ENCODE results near the gene MEF2A.

MEF2A gene

GRCh38 chr15:99674279-99674678 lies 108.5 kb downstream of the MEF2A start:
- TF ChIP-seq TAF1 (IDR thresholded peaks at IDR 0.05; ENCODE audit: low read depth, low read length) (no peak), SPI1 (IDR thresholded peaks at IDR 0.05; ENCODE audit: low read depth, low read length) (no peak), POLR2A (IDR thresholded peaks at IDR 0.05; ENCODE audit: low read depth, low read length) (no peak), POU2F2 (IDR thresholded peaks at IDR 0.05; ENCODE audit: low read depth, low read length) (no peak), POLR2AphosphoS5 (IDR thresholded peaks at IDR 0.05; ENCODE audit: low read depth, low read length) (no peak)
- no peak for FAIRE-seq
- DNase-seq (ENCODE audit: insufficient read length, low spot score): no peak

GRCh38 chr15:99677540-99678134 lies 111.9 kb downstream of the MEF2A start:
- FAIRE-seq (no peak), DNase-seq (ENCODE audit: insufficient read length, low spot score) (no peak)
- TF ChIP-seq SPI1 (IDR thresholded peaks at IDR 0.05; ENCODE audit: low read depth, low read length): no peak
- no peak for TF ChIP-seq PAX5 (IDR thresholded peaks at IDR 0.05; ENCODE audit: insufficient read depth, low read length, severe bottlenecking)
- no peak for TF ChIP-seq POLR2A (IDR thresholded peaks at IDR 0.05; ENCODE audit: low read depth, low read length)
- no peak for TF ChIP-seq POU2F2 (IDR thresholded peaks at IDR 0.05; ENCODE audit: low read depth, low read length)
- TF ChIP-seq POLR2AphosphoS5 (IDR thresholded peaks at IDR 0.05; ENCODE audit: low read depth, low read length): no peak
- no peak for TF ChIP-seq TAF1 (IDR thresholded peaks at IDR 0.05; ENCODE audit: low read depth, low read length)

- DNase-seq (ENCODE audit: insufficient read length, low spot score): no peak
- no peak for FAIRE-seq
- TF ChIP-seq SPI1 (IDR thresholded peaks at IDR 0.05; ENCODE audit: low read depth, low read length) (no peak), POLR2AphosphoS5 (IDR thresholded peaks at IDR 0.05; ENCODE audit: low read depth, low read length) (no peak), TAF1 (IDR thresholded peaks at IDR 0.05; ENCODE audit: low read depth, low read length) (no peak)
These were observed 114.5 kb downstream of the MEF2A start for GRCh38 chr15:99680276-99680675.

DNA sequence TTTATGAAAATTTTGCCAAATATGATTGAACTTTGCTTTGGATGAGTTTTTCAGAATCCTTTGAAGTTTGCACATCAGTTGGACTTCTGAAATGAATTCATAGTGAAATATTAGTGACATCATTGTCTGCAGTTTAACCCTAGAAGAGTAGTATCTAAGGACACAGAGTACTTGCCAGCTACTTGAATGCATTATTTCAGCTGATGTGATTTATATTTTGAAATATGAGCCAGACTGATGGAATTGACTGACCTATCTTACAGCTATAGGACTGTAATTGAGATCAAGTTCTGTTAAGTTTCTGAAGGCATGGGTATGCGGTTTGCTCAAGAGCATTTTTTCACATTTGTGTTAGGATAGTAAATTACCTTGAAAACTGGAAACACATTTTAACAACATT lies 116.2 kb downstream of the MEF2A start:
- DNase-seq (ENCODE audit: insufficient read length, low spot score): no peak
- no peak for TF ChIP-seq POLR2A (IDR thresholded peaks at IDR 0.05; ENCODE audit: low read depth, low read length)
- TF ChIP-seq POLR2AphosphoS5 (IDR thresholded peaks at IDR 0.05; ENCODE audit: low read depth, low read length): no peak
- no peak for TF ChIP-seq POU2F2 (IDR thresholded peaks at IDR 0.05; ENCODE audit: low read depth, low read length)
- no peak for TF ChIP-seq SPI1 (IDR thresholded peaks at IDR 0.05; ENCODE audit: low read depth, low read length)
- no peak for TF ChIP-seq PAX5 (IDR thresholded peaks at IDR 0.05; ENCODE audit: insufficient read depth, low read length, severe bottlenecking)
- no peak for TF ChIP-seq TAF1 (IDR thresholded peaks at IDR 0.05; ENCODE audit: low read depth, low read length)
- FAIRE-seq: no peak

GRCh38 chr15:99682455-99682854 lies 116.7 kb downstream of the MEF2A start:
- DNase-seq (ENCODE audit: insufficient read length, low spot score) (no peak), FAIRE-seq (no peak)
- no peak for TF ChIP-seq POLR2A (IDR thresholded peaks at IDR 0.05; ENCODE audit: low read depth, low read length)
- no peak for TF ChIP-seq POU2F2 (IDR thresholded peaks at IDR 0.05; ENCODE audit: low read depth, low read length)
- TF ChIP-seq SPI1 (IDR thresholded peaks at IDR 0.05; ENCODE audit: low read depth, low read length): no peak
- TF ChIP-seq PAX5 (IDR thresholded peaks at IDR 0.05; ENCODE audit: insufficient read depth, low read length, severe bottlenecking): no peak
- TF ChIP-seq TAF1 (IDR thresholded peaks at IDR 0.05; ENCODE audit: low read depth, low read length): no peak

DNA sequence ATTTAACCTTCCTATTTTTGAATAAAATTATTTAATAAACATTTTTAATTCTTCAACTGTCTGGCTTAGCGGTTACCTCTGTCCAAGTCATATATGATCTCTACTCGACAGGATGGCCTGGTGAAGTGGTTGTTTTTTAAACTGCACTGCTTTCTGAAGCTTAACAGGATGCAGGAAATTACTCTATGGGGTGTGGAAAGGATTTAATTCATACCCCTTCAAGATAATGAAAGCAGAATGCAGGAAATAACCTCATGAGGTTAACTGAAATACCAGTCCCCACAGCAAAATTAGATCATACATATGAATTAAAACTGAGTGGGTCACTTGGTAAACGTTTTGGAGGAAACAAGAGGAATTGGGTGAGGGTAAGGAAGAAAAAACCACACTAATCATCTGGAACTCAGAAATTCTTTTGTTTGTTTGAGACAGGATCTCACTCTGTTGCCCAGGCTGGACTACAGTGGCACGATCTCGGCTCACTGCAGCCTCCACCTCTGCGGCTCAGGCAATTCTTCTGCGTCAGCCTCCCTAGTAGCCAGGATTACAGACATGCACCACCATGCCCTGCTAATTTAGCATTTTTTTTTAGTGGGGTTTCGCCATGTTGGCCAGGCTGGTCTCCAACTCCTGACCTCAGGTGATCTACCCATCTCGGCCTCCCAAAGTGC lies 117.4 kb downstream of the MEF2A start:
- no peak for DNase-seq (ENCODE audit: insufficient read length, low spot score)
- FAIRE-seq: no peak
- TF ChIP-seq POLR2AphosphoS5 (IDR thresholded peaks at IDR 0.05; ENCODE audit: low read depth, low read length) (no peak), PAX5 (IDR thresholded peaks at IDR 0.05; ENCODE audit: insufficient read depth, low read length, severe bottlenecking) (no peak), SPI1 (IDR thresholded peaks at IDR 0.05; ENCODE audit: low read depth, low read length) (no peak), POLR2A (IDR thresholded peaks at IDR 0.05; ENCODE audit: low read depth, low read length) (no peak), TAF1 (IDR thresholded peaks at IDR 0.05; ENCODE audit: low read depth, low read length) (no peak), POU2F2 (IDR thresholded peaks at IDR 0.05; ENCODE audit: low read depth, low read length) (no peak)

- TF ChIP-seq TAF1 (IDR thresholded peaks at IDR 0.05; ENCODE audit: low read depth, low read length) (no peak), POLR2AphosphoS5 (IDR thresholded peaks at IDR 0.05; ENCODE audit: low read depth, low read length) (no peak), SPI1 (IDR thresholded peaks at IDR 0.05; ENCODE audit: low read depth, low read length) (no peak), POLR2A (IDR thresholded peaks at IDR 0.05; ENCODE audit: low read depth, low read length) (no peak), PAX5 (IDR thresholded peaks at IDR 0.05; ENCODE audit: insufficient read depth, low read length, severe bottlenecking) (no peak), POU2F2 (IDR thresholded peaks at IDR 0.05; ENCODE audit: low read depth, low read length) (no peak)
- no peak for FAIRE-seq
These were observed 120.5 kb downstream of the MEF2A start for GRCh38 chr15:99686290-99686689.

DNA sequence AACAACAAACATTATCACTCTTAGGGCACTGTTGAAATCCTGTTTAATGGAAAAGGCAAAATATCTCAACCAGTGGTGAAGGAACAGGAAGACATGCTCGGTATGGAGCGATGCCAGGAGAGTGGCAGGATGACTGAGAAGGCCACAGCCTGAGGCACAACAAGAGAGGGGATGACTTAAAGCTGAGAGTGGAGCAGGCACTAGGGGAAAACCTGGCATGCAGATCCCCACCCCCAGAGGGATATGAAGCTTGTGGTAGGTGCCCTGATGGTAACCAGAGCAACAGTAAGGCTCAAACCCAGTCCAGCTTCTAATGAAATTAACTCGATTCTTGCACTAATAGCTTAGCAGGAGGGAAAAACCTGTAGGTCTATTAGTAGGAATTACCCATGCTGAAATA lies 127.0 kb downstream of the MEF2A start:
- DNase-seq (ENCODE audit: insufficient read length, low spot score) (no peak), FAIRE-seq (no peak)
- TF ChIP-seq POU2F2 (IDR thresholded peaks at IDR 0.05; ENCODE audit: low read depth, low read length): no peak
- TF ChIP-seq PAX5 (IDR thresholded peaks at IDR 0.05; ENCODE audit: insufficient read depth, low read length, severe bottlenecking): no peak
- no peak for TF ChIP-seq POLR2AphosphoS5 (IDR thresholded peaks at IDR 0.05; ENCODE audit: low read depth, low read length)
- no peak for TF ChIP-seq TAF1 (IDR thresholded peaks at IDR 0.05; ENCODE audit: low read depth, low read length)
- TF ChIP-seq SPI1 (IDR thresholded peaks at IDR 0.05; ENCODE audit: low read depth, low read length): no peak
- TF ChIP-seq POLR2A (IDR thresholded peaks at IDR 0.05; ENCODE audit: low read depth, low read length): no peak

More at GRCh38 chr15:99686290-99686689, 120.5 kb downstream of the MEF2A start:
- DNase-seq (ENCODE audit: insufficient read length, low spot score): no peak

DNA sequence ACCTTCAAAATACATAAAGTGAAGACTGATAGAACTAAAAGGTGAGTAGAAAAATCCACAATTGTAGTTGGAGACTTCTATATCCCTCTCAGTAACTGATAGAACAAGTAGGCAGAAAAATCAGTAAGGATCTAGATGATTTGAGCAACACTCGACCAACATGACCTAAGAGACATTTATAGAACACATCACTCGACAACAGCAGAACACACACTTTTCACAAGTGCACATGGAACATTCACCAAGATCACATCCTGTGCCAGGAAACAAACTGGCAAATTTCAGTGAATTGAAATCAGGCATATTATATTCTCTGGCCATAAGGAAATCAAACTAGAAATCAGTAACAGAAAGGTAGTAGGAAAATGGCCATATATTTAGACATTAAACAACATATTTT lies 130.3 kb downstream of the MEF2A start:
- DNase-seq (ENCODE audit: insufficient read length, low spot score): no peak

More for the DNA sequence above, 130.3 kb downstream of the MEF2A start:
- no peak for TF ChIP-seq POU2F2 (IDR thresholded peaks at IDR 0.05; ENCODE audit: low read depth, low read length)
- no peak for TF ChIP-seq SPI1 (IDR thresholded peaks at IDR 0.05; ENCODE audit: low read depth, low read length)
- no peak for TF ChIP-seq POLR2A (IDR thresholded peaks at IDR 0.05; ENCODE audit: low read depth, low read length)
- TF ChIP-seq TAF1 (IDR thresholded peaks at IDR 0.05; ENCODE audit: low read depth, low read length): no peak
- no peak for TF ChIP-seq PAX5 (IDR thresholded peaks at IDR 0.05; ENCODE audit: insufficient read depth, low read length, severe bottlenecking)
- TF ChIP-seq POLR2AphosphoS5 (IDR thresholded peaks at IDR 0.05; ENCODE audit: low read depth, low read length): no peak
- peak; percentile 78 for FAIRE-seq
